Measurements from ENCODE around the gene CREBZF.
"Not testable (repeated sequence)": the region's sequence is repeated elsewhere in the genome, so short reads cannot be mapped to it uniquely, and the experiment has no call there.

The CREBZF gene

GRCh38 chr11:85670949-85671663 is 6.2 kb upstream of the CREBZF start:
- DNase-seq = not testable (repeated sequence)

GRCh38 chr11:85668157-85668556 is 3.2 kb upstream of the CREBZF start:
- DNase-seq = no peak

GRCh38 chr11:85666687-85667086 is 1.8 kb upstream of the CREBZF start:
- DNase-seq = no peak

GRCh38 chr11:85665733-85666132 is 804 bp upstream of the CREBZF start:
- no peak for DNase-seq

GRCh38 chr11:85663753-85664614 is 945 bp downstream of the CREBZF start:
- peak; percentile 87 for DNase-seq

GRCh38 chr11:85663080-85663752 is 1.7 kb downstream of the CREBZF start:
- DNase-seq = peak; percentile 42

- no peak for DNase-seq
These were observed 2.8 kb downstream of the CREBZF start for GRCh38 chr11:85661972-85662664.

GRCh38 chr11:85658180-85658579 is 6.7 kb downstream of the CREBZF start:
- DNase-seq = no peak

GRCh38 chr11:85656777-85657176 is 8.2 kb downstream of the CREBZF start:
- DNase-seq = no peak

GRCh38 chr11:85654343-85654742 is 10.6 kb downstream of the CREBZF start:
- DNase-seq = not testable (repeated sequence)

- DNase-seq = no peak
These were observed 12.0 kb downstream of the CREBZF start for GRCh38 chr11:85652786-85653447.

- DNase-seq = no peak
These were observed 13.8 kb downstream of the CREBZF start for GRCh38 chr11:85651118-85651517.

GRCh38 chr11:85647604-85648299 is 17.2 kb downstream of the CREBZF start, which contains the start of gene TMEM126A:
Gene TMEM126A, plus strand, starts transcription at chr11:85647967. Its CDS starts 2,289 bp downstream, at chr11:85650256.
- peak; percentile 94 for DNase-seq

GRCh38 chr11:85647078-85647477 is 17.9 kb downstream of the CREBZF start:
- no peak for DNase-seq

- DNase-seq = no peak
These were observed 21.7 kb downstream of the CREBZF start for GRCh38 chr11:85643191-85643614.

- no peak for DNase-seq
These were observed 30.2 kb downstream of the CREBZF start for GRCh38 chr11:85634747-85635146.

GRCh38 chr11:85628771-85629341 is 36.1 kb downstream of the CREBZF start:
- peak; percentile 27 for DNase-seq

- peak; percentile 98 for DNase-seq
These were observed 36.7 kb downstream of the CREBZF start, which contains the start of gene TMEM126B for GRCh38 chr11:85627998-85628770. Gene TMEM126B, plus strand, starts transcription at chr11:85628593. Its CDS starts 15 bp downstream, at chr11:85628608.

- peak; percentile 15 for DNase-seq
These were observed 37.5 kb downstream of the CREBZF start, which contains the start of gene DLG2 for GRCh38 chr11:85627332-85627997. Gene DLG2, minus strand, starts transcription at chr11:85627344.

Data from activated CD4-positive, alpha-beta T cell treated with anti-CD3 and anti-CD28 coated beads, Interleukin-2, amount 50 U/mL, for 16 hours (primary cell).